ENCODE results near the gene CIITA. TPM values are rescaled to one million over a fixed set of nuclear protein-coding genes. Genes with fewer than 3 reads are reported as not detected.

CIITA gene
- total RNA-seq, 2 donors from 2014 or later = 4.5 to 9.6 TPM

DNA sequence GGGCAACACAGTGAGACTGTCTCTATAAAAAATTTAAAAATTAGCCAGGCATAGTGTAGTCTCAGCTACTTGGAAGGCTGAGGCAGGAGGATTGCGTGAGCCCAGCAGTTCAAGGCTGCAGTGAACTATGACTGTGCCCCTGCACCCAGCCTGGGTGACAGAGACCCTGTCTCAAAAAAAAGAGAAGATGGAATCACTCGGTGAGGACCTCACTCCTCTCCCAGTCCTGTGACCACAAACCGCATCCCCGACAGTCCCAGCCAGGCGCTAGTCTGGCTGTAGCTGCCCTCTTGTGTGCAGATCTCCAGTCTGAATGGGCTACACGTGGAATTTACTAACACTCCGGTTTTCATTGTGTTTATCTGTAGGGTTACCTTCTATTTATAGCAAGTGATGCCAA lies 54.1 kb downstream of the CIITA start:
- no peak for DNase-seq
- no peaks in the 10 kb centered on the region for H3K4me1 ChIP-seq
- no peaks in the 10 kb centered on the region for H3K27me3 ChIP-seq
- no peaks in the 10 kb centered on the region for H3K36me3 ChIP-seq
- intact Hi-C loops (cut with DNase I) = no loop called here
- TF ChIP-seq, protein P1, sequence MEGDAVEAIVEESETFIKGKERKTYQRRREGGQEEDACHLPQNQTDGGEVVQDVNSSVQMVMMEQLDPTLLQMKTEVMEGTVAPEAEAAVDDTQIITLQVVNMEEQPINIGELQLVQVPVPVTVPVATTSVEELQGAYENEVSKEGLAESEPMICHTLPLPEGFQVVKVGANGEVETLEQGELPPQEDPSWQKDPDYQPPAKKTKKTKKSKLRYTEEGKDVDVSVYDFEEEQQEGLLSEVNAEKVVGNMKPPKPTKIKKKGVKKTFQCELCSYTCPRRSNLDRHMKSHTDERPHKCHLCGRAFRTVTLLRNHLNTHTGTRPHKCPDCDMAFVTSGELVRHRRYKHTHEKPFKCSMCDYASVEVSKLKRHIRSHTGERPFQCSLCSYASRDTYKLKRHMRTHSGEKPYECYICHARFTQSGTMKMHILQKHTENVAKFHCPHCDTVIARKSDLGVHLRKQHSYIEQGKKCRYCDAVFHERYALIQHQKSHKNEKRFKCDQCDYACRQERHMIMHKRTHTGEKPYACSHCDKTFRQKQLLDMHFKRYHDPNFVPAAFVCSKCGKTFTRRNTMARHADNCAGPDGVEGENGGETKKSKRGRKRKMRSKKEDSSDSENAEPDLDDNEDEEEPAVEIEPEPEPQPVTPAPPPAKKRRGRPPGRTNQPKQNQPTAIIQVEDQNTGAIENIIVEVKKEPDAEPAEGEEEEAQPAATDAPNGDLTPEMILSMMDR (IDR thresholded peaks at IDR 0.05) = no peak
- H3K9me3 ChIP-seq = no peaks in the 10 kb centered on the region
- no peak overlapping the region for H3K9ac ChIP-seq (ENCODE audit: low read depth in 2 of 2, low read length in 2 of 2)
- H3K27ac ChIP-seq = no peak overlapping the region
- H3K4me3 ChIP-seq = no peak overlapping the region

DNA sequence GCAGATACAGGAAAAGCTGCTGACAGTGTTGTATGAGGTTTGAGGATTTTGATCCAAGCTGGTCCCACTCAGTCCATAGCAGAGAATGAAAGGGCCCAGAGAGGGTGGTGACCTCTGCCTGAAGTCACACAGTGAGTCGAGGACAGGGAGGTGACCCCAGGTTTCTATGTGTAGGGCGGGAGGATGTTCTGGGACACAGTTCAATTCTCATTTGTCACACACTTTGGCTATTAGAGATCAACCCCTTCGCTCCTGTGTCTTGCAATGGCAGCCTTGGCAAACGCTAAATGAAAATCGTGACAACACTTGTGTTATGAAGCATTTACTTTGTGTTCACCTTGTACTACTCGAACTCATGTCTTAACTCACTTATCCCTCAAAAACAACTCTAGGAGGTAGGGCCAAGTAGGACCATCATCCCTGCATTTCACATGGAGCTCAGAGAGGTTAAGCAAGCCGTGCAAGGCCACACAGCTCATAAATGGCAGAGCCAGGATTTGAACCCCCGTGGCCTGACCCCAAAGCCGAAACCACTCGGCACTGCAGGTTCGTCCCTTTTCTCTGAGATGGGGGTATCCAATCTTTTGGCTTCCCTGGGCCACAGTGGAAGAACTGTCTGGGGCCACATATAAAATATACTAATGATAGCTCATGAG lies 55.1 kb downstream of the CIITA start:
- no peaks in the 10 kb centered on the region for H3K27me3 ChIP-seq
- H3K9me3 ChIP-seq = no peaks in the 10 kb centered on the region
- intact Hi-C loops (cut with DNase I) = no loop called here
- H3K36me3 ChIP-seq = no peaks in the 10 kb centered on the region
- TF ChIP-seq, protein P1 (IDR thresholded peaks at IDR 0.05) = no peak
- no peak overlapping the region for H3K9ac ChIP-seq (ENCODE audit: low read depth in 2 of 2, low read length in 2 of 2)
- no peak overlapping the region for H3K27ac ChIP-seq
- H3K4me3 ChIP-seq = no peak overlapping the region
- DNase-seq = no peak
- H3K4me1 ChIP-seq = peaks cover 6% of the 10 kb centered on the region

DNA sequence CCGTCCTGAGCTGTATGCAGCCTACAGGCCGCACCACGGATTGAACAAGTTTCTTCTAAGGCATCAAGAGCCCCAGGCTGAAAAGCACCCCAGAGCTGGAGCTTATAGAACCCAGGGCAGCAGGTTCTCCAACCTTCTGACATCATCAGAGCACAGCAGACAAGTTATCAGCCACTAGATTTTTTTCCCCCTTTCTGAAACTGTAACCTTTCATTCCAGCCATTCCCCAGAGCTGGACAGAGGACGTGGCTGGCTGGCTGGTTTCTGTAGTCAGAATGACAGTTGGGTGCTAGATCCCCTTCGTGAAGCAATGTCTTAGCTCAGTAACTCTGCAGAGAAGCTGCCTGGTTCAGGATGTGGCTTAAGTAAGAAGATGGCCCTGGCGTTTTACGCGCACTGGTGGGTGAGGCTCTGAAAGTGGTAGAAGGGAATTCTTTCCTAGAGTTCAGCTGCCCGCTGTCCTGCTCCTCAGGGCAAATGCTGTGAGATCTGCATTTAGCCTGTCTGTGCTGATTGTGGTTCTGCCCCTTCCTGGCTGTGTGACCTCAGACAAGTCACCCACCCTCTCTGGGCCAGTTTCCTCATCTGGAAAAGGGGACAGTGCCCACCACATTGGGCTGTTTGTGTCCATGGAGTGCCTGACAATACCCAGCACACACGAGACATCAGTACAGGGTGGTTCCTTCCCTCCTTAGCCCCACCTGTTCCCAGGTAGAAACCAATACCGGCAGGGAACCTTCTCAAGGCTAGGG lies 56.1 kb downstream of the CIITA start:
- intact Hi-C loops (cut with DNase I) = no loop called here
- no peak overlapping the region for H3K9ac ChIP-seq (ENCODE audit: low read depth in 2 of 2, low read length in 2 of 2)
- TF ChIP-seq, protein P1 (IDR thresholded peaks at IDR 0.05) = no peak
- H3K4me1 ChIP-seq = peaks cover 15% of the 10 kb centered on the region
- H3K27ac ChIP-seq = no peak overlapping the region
- no peaks in the 10 kb centered on the region for H3K27me3 ChIP-seq
- DNase-seq = no peak
- no peak overlapping the region for H3K4me3 ChIP-seq
- no peaks in the 10 kb centered on the region for H3K9me3 ChIP-seq
- H3K36me3 ChIP-seq = no peaks in the 10 kb centered on the region

DNA sequence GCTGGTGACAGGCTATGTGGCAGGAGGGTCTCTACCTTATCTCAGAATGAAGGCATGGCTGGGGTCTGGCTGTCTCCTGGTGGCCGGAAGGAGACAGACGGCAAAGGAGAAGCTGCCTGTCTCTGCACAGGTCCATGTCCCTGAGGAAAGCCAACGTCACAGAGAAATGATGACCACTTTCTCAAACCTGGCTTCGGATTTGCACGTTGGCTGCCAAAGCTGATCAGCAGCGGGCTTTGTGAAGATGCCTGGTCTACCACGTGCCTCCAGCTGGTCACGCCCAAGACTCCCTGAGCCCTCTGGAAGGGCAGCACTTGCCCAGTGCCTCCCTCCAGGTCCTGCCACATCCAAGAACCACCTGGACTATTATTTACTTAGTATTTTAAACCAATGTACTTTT lies 56.9 kb downstream of the CIITA start:
- intact Hi-C loops (cut with DNase I) = no loop called here
- Histone ChIP-seq H3K9ac (ENCODE audit: low read depth in 2 of 2, low read length in 2 of 2) (no peak overlapping the region), H3K9me3 (no peaks in the 10 kb centered on the region), H3K27me3 (no peaks in the 10 kb centered on the region), H3K4me3 (no peak overlapping the region), H3K4me1 (peaks cover 23% of the 10 kb centered on the region), H3K36me3 (no peaks in the 10 kb centered on the region), H3K27ac (no peak overlapping the region)
- no peak for DNase-seq
- TF ChIP-seq, protein P1 (IDR thresholded peaks at IDR 0.05) = no peak

DNA sequence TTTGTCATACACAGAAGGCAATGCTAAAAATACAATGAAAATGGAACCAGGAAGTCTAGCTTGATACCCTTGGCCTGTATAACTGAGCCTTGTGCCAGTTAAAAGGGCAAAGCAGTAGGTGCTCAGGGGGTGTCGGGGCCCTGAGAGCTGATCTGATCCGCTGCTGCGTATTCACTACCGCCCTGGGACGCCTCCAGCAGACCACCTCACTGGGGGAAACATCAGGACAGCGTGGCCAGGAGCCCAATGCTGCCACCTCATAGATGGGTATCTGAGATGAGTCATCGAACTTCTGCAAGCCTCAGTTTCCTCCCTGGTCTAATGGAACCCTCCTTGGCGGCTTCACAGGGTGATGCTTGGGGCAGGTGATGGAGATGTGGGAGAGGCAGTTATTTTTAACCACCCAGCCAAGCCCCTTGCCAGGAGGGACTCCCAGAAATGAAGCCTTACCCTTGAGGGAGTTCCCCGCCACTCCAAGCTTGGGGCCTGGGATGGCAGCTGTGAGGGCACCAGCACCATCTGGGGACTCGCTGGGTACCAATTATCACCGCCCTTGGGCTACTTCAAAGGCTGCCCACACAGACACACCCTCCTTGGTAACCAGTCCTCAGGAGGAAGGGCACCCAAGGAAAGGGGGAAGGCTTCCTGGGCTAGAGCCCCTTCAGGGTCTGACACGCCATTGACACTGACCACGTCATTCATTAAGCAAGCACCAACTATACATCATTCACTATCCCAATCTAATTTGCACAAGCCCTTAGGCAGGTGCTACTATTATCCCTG lies 57.5 kb downstream of the CIITA start:
- Histone ChIP-seq H3K36me3 (no peaks in the 10 kb centered on the region), H3K4me3 (no peak overlapping the region), H3K27ac (no peak overlapping the region), H3K27me3 (no peaks in the 10 kb centered on the region), H3K9ac (ENCODE audit: low read depth in 2 of 2, low read length in 2 of 2) (no peak overlapping the region), H3K4me1 (peaks cover 29% of the 10 kb centered on the region), H3K9me3 (no peaks in the 10 kb centered on the region)
- DNase-seq = no peak
- intact Hi-C loops (cut with DNase I) = no loop called here
- TF ChIP-seq, protein P1 (IDR thresholded peaks at IDR 0.05) = no peak

Data from colonic mucosa (tissue), 4 donors.